Measurements from ENCODE around the gene EEFSEC. TPM values are rescaled to one million over a fixed set of nuclear protein-coding genes. Genes with fewer than 3 reads are reported as not detected.

The EEFSEC gene
- total and polyA plus RNA-seq, 2 experiments from 2014 or later: 10.1 to 16.2 TPM

DNA sequence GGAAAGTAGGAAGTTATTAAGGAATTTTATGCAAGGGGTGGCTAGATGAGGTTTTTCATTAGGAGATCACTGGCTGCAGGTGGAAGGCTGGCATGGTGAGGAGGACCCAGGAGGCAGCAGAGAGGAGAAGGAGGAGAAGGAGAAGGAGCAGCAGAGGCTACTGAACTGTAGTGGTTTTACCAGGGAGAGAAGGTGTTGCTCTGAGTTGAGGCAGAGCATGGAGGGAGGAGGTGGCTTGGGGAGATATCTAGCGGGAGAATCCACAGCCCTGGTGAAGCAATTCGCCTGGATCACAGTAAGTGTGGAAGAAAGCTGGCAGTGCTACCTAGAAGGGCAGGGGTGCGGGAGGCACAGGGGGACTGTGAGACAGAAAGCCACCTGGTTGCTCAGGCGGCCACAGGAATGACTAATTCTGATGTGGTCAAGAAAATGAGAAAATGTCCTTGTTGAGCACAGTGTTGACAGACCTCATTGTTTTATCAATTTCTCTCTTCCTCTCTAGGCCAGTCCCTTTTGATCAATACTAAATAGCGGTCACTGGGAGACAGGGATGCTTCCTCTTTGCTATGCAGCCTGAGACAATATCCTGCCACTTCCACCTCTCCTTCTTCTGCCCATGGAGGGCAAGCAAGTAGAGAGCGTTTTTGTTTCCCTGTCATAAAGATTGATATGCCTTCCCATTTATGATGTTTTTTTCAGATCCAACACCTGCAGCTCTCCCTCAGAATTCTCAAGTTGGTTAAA, 94.6 kb downstream of the EEFSEC start:
- Mint-ChIP-seq H3K27me3 (ENCODE audit: insufficient read depth, low read depth, poor library complexity) (peaks cover 4% of the 10 kb centered on the region), H3K36me3 (ENCODE audit: low read depth) (no peaks in the 10 kb centered on the region), H3K4me1 (peaks cover 5% of the 10 kb centered on the region; the same call in 2 of the 3 replicates), H3K27ac (no peak overlapping the region), H3K4me3 (no peak overlapping the region), H3K9me3 (no peaks in the 10 kb centered on the region)
- Histone ChIP-seq H3K9me2 (ENCODE audit: insufficient read depth) (no peaks in the 10 kb centered on the region), H3K4me1 (ENCODE audit: insufficient read depth) (no peaks in the 10 kb centered on the region), H3K36me3 (ENCODE audit: insufficient read depth) (no peaks in the 10 kb centered on the region), H4K20me1 (replicated peaks; ENCODE audit: insufficient read depth) (no peaks in the 10 kb centered on the region; the same call in 1 of the 2 replicates), H3K27ac (ENCODE audit: low read depth) (no peak overlapping the region), H3K4me2 (no peak overlapping the region), H3F3A (replicated peaks; ENCODE audit: low read depth) (no peaks in the 10 kb centered on the region), H3K4me3 (no peak overlapping the region), H3K27me3 (ENCODE audit: insufficient read depth) (no peaks in the 10 kb centered on the region), H2AFZ (no peak overlapping the region), H3K79me2 (replicated peaks; ENCODE audit: insufficient read depth) (0 out of 2 replicates have a peak, but pooled peaks cover 3% of the 10 kb centered on the region)
- no peak for DNase-seq (ENCODE audit: low spot score)
- no peak for TF ChIP-seq JUNB (IDR thresholded peaks at IDR 0.05; ENCODE audit: unreplicated experiment)
- no peak for ATAC-seq

DNA sequence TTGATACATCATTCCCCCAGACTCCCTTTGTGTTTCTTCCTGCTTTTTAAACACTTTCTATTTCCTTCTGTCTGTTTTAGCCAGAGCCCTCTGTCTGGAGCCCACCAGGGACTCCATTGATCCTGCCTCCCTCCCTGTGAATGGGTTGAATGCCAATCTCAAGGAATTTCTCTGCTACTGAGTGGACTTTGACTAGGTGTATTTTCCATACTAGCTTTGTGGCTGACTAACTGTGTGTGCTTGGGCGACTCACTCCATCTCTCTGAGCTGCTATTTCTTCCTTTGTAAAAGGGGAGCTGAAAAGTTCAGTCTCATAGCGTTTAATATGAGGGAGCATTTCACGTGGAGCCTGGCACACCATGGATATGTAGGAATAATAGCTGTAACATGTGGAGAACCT, 98.8 kb downstream of the EEFSEC start:
- ATAC-seq (peak; percentile 61), DNase-seq (ENCODE audit: low spot score) (no peak)
- no peak overlapping the region for H3K27ac ChIP-seq (ENCODE audit: low read depth)
- no peaks in the 10 kb centered on the region for H3K9me3 Mint-ChIP-seq
- H3K36me3 ChIP-seq (ENCODE audit: insufficient read depth): no peaks in the 10 kb centered on the region
- no peak overlapping the region for H2AFZ ChIP-seq
- H3K27ac Mint-ChIP-seq: no peak overlapping the region; the same call in 1 of the 2 replicates
- peaks cover 9% of the 10 kb centered on the region for H3K27me3 Mint-ChIP-seq (ENCODE audit: insufficient read depth, low read depth, poor library complexity)
- no peak overlapping the region for H3K4me3 ChIP-seq
- no peaks in the 10 kb centered on the region for H3F3A ChIP-seq (replicated peaks; ENCODE audit: low read depth)
- no peak overlapping the region for H3K4me2 ChIP-seq
- H3K9me2 ChIP-seq (ENCODE audit: insufficient read depth): no peaks in the 10 kb centered on the region
- H4K20me1 ChIP-seq (replicated peaks; ENCODE audit: insufficient read depth): no peaks in the 10 kb centered on the region
- H3K4me1 ChIP-seq (ENCODE audit: insufficient read depth): no peaks in the 10 kb centered on the region
- 0 out of 2 replicates have a peak, but pooled peaks cover 3% of the 10 kb centered on the region for H3K79me2 ChIP-seq (replicated peaks; ENCODE audit: insufficient read depth)
- no peaks in the 10 kb centered on the region for H3K36me3 Mint-ChIP-seq (ENCODE audit: low read depth)
- H3K27me3 ChIP-seq (ENCODE audit: insufficient read depth): no peaks in the 10 kb centered on the region
- H3K4me3 Mint-ChIP-seq: no peak overlapping the region
- peaks cover 5% of the 10 kb centered on the region for H3K4me1 Mint-ChIP-seq
- TF ChIP-seq EZH2 (IDR thresholded peaks at IDR 0.05; ENCODE audit: low read depth, unreplicated experiment) (no peak), JUNB (IDR thresholded peaks at IDR 0.05; ENCODE audit: unreplicated experiment) (no peak), EZH2phosphoT487 (IDR thresholded peaks at IDR 0.05; ENCODE audit: unreplicated experiment) (no peak), NANOG (IDR thresholded peaks at IDR 0.05; ENCODE audit: borderline replicate concordance) (no peak), ZNF114 (CRISPR knock-in tag; IDR thresholded peaks at IDR 0.05) (no peak), CREB1 (CRISPR knock-in tag; IDR thresholded peaks at IDR 0.05; ENCODE audit: low read depth) (no peak), STAT1 (IDR thresholded peaks at IDR 0.05; ENCODE audit: unreplicated experiment) (no peak), POLR2AphosphoS5 (IDR thresholded peaks at IDR 0.05; ENCODE audit: low read depth) (no peak)
- TF ChIP-seq, protein P1, sequence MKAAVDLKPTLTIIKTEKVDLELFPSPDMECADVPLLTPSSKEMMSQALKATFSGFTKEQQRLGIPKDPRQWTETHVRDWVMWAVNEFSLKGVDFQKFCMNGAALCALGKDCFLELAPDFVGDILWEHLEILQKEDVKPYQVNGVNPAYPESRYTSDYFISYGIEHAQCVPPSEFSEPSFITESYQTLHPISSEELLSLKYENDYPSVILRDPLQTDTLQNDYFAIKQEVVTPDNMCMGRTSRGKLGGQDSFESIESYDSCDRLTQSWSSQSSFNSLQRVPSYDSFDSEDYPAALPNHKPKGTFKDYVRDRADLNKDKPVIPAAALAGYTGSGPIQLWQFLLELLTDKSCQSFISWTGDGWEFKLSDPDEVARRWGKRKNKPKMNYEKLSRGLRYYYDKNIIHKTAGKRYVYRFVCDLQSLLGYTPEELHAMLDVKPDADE (IDR thresholded peaks at IDR 0.05): no peak
- TF ChIP-seq, protein P2, sequence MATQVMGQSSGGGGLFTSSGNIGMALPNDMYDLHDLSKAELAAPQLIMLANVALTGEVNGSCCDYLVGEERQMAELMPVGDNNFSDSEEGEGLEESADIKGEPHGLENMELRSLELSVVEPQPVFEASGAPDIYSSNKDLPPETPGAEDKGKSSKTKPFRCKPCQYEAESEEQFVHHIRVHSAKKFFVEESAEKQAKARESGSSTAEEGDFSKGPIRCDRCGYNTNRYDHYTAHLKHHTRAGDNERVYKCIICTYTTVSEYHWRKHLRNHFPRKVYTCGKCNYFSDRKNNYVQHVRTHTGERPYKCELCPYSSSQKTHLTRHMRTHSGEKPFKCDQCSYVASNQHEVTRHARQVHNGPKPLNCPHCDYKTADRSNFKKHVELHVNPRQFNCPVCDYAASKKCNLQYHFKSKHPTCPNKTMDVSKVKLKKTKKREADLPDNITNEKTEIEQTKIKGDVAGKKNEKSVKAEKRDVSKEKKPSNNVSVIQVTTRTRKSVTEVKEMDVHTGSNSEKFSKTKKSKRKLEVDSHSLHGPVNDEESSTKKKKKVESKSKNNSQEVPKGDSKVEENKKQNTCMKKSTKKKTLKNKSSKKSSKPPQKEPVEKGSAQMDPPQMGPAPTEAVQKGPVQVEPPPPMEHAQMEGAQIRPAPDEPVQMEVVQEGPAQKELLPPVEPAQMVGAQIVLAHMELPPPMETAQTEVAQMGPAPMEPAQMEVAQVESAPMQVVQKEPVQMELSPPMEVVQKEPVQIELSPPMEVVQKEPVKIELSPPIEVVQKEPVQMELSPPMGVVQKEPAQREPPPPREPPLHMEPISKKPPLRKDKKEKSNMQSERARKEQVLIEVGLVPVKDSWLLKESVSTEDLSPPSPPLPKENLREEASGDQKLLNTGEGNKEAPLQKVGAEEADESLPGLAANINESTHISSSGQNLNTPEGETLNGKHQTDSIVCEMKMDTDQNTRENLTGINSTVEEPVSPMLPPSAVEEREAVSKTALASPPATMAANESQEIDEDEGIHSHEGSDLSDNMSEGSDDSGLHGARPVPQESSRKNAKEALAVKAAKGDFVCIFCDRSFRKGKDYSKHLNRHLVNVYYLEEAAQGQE (IDR thresholded peaks at IDR 0.05; ENCODE audit: unreplicated experiment): no peak
- TF ChIP-seq, protein P3, sequence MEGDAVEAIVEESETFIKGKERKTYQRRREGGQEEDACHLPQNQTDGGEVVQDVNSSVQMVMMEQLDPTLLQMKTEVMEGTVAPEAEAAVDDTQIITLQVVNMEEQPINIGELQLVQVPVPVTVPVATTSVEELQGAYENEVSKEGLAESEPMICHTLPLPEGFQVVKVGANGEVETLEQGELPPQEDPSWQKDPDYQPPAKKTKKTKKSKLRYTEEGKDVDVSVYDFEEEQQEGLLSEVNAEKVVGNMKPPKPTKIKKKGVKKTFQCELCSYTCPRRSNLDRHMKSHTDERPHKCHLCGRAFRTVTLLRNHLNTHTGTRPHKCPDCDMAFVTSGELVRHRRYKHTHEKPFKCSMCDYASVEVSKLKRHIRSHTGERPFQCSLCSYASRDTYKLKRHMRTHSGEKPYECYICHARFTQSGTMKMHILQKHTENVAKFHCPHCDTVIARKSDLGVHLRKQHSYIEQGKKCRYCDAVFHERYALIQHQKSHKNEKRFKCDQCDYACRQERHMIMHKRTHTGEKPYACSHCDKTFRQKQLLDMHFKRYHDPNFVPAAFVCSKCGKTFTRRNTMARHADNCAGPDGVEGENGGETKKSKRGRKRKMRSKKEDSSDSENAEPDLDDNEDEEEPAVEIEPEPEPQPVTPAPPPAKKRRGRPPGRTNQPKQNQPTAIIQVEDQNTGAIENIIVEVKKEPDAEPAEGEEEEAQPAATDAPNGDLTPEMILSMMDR (conservative IDR thresholded peaks at IDR 0.05; ENCODE audit: low read depth in 2 of 2): no peak
